22Rv1 (cell line): ENCODE data around the gene VPS29.

ENCODE experiments used
- CTCF ChIP-seq: fragments of 450-650 bp; IDR thresholded peaks from 2 replicates; pipeline ENCODE4 v1.5.1; 2017; ENCODE audit warnings: mild to moderate bottlenecking
- ZFX ChIP-seq: fragments of 450-650 bp; IDR thresholded peaks from 2 replicates; pipeline ENCODE4 v1.6.1; 2017; ENCODE audit warnings: antibody characterized with exemption, borderline replicate concordance

GRCh38 chr12:110467847-110468213 is 34.1 kb downstream of the VPS29 start:
- TF ChIP-seq CTCF (no peak), ZFX (no peak)
